ENCODE measurements around the gene CEACAM4. TPM values are rescaled to one million over a fixed set of nuclear protein-coding genes. Genes with fewer than 3 reads are reported as not detected.

Gene CEACAM4
- total RNA-seq, 1 experiment from 2014 or later: not detected

GRCh38 chr19:41591951-41592562, 34.8 kb downstream of the CEACAM4 start:
- Histone ChIP-seq H3K9me3 (ENCODE audit: control insufficient read depth, insufficient read depth, low read depth, low read length) (no peaks in the 10 kb centered on the region), H3K36me3 (ENCODE audit: control insufficient read depth, insufficient read depth, low read length) (no peaks in the 10 kb centered on the region), H3K27ac (ENCODE audit: low read length) (no peak overlapping the region), H3K27me3 (ENCODE audit: control insufficient read depth, insufficient read depth, low read length) (no peaks in the 10 kb centered on the region), H3K4me1 (ENCODE audit: control insufficient read depth, insufficient read depth, low read length) (no peaks in the 10 kb centered on the region), H3K4me3 (ENCODE audit: low read depth in 2 of 2, low read length in 2 of 2) (no peak overlapping the region)
- ChIA-PET POLR2A (no interaction called here), CTCF (interaction anchor here (0.6 kb wide), 1 partner anchor 39 kb away, joined by 3 read pairs; no protein-coding TSS in a partner anchor)
- intact Hi-C loops (cut with micrococcal nuclease; ENCODE audit: unreplicated experiment) (no loop called here), in situ Hi-C loops (cut with HindIII; ENCODE audit: low pct_unique_long_range_greater_than_20kb, low sequenced_read_pairs) (no loop called here)
- BruUV-seq (replicated peaks): no TSS peak
- DNase-seq (ENCODE audit: low read depth, low spot score) (no peak), ATAC-seq (no peak)
- TF ChIP-seq POLR2AphosphoS5 (IDR thresholded peaks at IDR 0.05; ENCODE audit: low read depth, low read length) (no peak), SIN3A (IDR thresholded peaks at IDR 0.05; ENCODE audit: borderline replicate concordance, insufficient read depth, low read depth, low read length) (no peak), TCF7L2 (IDR thresholded peaks at IDR 0.05; ENCODE audit: low read depth, low read length) (no peak), REST (IDR thresholded peaks at IDR 0.05; ENCODE audit: insufficient read depth in 1 of 2, low read depth in 2 of 2, low read length in 1 of 2) (no peak)
- TF ChIP-seq, protein P1, sequence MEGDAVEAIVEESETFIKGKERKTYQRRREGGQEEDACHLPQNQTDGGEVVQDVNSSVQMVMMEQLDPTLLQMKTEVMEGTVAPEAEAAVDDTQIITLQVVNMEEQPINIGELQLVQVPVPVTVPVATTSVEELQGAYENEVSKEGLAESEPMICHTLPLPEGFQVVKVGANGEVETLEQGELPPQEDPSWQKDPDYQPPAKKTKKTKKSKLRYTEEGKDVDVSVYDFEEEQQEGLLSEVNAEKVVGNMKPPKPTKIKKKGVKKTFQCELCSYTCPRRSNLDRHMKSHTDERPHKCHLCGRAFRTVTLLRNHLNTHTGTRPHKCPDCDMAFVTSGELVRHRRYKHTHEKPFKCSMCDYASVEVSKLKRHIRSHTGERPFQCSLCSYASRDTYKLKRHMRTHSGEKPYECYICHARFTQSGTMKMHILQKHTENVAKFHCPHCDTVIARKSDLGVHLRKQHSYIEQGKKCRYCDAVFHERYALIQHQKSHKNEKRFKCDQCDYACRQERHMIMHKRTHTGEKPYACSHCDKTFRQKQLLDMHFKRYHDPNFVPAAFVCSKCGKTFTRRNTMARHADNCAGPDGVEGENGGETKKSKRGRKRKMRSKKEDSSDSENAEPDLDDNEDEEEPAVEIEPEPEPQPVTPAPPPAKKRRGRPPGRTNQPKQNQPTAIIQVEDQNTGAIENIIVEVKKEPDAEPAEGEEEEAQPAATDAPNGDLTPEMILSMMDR (IDR thresholded peaks at IDR 0.05): no peak

- BruUV-seq (replicated peaks): no TSS peak
- intact Hi-C loops (cut with micrococcal nuclease; ENCODE audit: unreplicated experiment): no loop called here
- ATAC-seq: no peak
- no peaks in the 10 kb centered on the region for H3K27me3 ChIP-seq (ENCODE audit: control insufficient read depth, insufficient read depth, low read length)
- no peak overlapping the region for H3K27ac ChIP-seq (ENCODE audit: low read length)
- H3K4me3 ChIP-seq (ENCODE audit: low read depth in 2 of 2, low read length in 2 of 2): no peak overlapping the region
- ChIA-PET CTCF (interaction anchor here (0.6 kb wide), 1 partner anchor 844 kb away, joined by 5 read pairs; no protein-coding TSS in a partner anchor), POLR2A (no interaction called here)
- no peaks in the 10 kb centered on the region for H3K9me3 ChIP-seq (ENCODE audit: control insufficient read depth, insufficient read depth, low read depth, low read length)
- TF ChIP-seq REST (IDR thresholded peaks at IDR 0.05; ENCODE audit: insufficient read depth in 1 of 2, low read depth in 2 of 2, low read length in 1 of 2) (no peak), POLR2AphosphoS5 (IDR thresholded peaks at IDR 0.05; ENCODE audit: low read depth, low read length) (no peak), SIN3A (IDR thresholded peaks at IDR 0.05; ENCODE audit: borderline replicate concordance, insufficient read depth, low read depth, low read length) (no peak), TCF7L2 (IDR thresholded peaks at IDR 0.05; ENCODE audit: low read depth, low read length) (no peak)
- TF ChIP-seq, protein P1 (IDR thresholded peaks at IDR 0.05): no peak
- in situ Hi-C loops (cut with HindIII; ENCODE audit: low pct_unique_long_range_greater_than_20kb, low sequenced_read_pairs): no loop called here
- no peaks in the 10 kb centered on the region for H3K4me1 ChIP-seq (ENCODE audit: control insufficient read depth, insufficient read depth, low read length)
- no peak for DNase-seq (ENCODE audit: low read depth, low spot score)
- H3K36me3 ChIP-seq (ENCODE audit: control insufficient read depth, insufficient read depth, low read length): no peaks in the 10 kb centered on the region
These were observed 35.9 kb downstream of the CEACAM4 start for GRCh38 chr19:41590936-41591335.

All from Panc1 (cell line).